Nephron (organoid): Measurements from ENCODE around the gene ANKRD55.
A peak's percentile ranks its signal among the peaks of the same experiment; 100 is the strongest.

Experiments used
- H3K27ac Mint-ChIP-seq, 3 experiments: 2 replicates each; pipeline ENCODE4 v1.8.0; 2020; ENCODE audit warnings: mixed read lengths in 3 of 3, mild to moderate bottlenecking in 2 of 3, moderate library complexity in 1 of 3
- H3K27me3 Mint-ChIP-seq: 2 replicates; pipeline ENCODE4 v1.8.0; 2021; ENCODE audit warnings: low read depth, mild to moderate bottlenecking, moderate library complexity, mixed read lengths
- H3K36me3 Mint-ChIP-seq: 2 replicates; pipeline ENCODE4 v1.8.0; 2020; ENCODE audit warnings: low read depth, mixed read lengths
- H3K4me1 Mint-ChIP-seq: 2 replicates; pipeline ENCODE4 v1.8.0; 2020; ENCODE audit warnings: mixed read lengths
- H3K4me3 Mint-ChIP-seq, 3 experiments: 2 replicates each; pipeline ENCODE4 v1.8.0; 2020; ENCODE audit warnings: mild to moderate bottlenecking in 3 of 3, mixed read lengths in 3 of 3, moderate library complexity in 2 of 3
- H3K9me3 Mint-ChIP-seq: 2 replicates; pipeline ENCODE4 v1.8.0; 2020; ENCODE audit warnings: mixed read lengths
- TF ChIP-seq, protein P1 (sequence below), 3 experiments: fragments of 200-600 bp; sonication (generic); IDR thresholded peaks; one replicate each; pipeline ENCODE4 v1.5.0; 2021; ENCODE audit warnings: antibody characterized with exemption in 3 of 3; ENCODE audit not compliant: unreplicated experiment in 3 of 3

The ANKRD55 gene

DNA sequence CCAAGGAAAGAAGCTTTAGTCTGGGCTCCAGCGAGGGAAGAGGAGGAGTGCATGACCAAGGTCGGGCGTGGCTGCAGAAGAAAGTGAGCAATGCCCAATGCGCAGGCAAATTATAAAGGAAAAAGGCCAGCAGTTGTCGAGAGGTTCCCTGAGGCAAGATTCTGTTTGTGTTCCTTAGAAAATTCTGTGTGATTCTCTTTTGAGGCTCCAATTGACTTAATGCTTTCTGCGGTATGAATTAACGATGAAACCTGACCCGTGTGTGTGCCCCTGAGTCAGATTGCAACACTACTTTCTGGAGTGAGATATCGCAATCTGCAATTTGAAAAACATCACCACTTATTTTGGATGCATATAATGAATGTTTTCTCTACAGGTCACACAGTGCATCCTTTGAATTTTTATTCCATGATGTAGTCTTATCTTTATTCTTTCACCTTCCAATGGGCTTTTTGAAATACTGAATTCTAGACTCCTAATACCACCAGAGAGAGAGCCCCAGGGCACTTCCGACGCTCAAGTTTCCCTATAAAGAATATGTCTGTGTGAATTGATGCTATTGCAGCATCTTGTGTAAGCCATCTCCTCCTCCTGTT is 120.5 kb downstream of the ANKRD55 start:
- no peaks in the 10 kb centered on the region for H3K9me3 Mint-ChIP-seq

DNA sequence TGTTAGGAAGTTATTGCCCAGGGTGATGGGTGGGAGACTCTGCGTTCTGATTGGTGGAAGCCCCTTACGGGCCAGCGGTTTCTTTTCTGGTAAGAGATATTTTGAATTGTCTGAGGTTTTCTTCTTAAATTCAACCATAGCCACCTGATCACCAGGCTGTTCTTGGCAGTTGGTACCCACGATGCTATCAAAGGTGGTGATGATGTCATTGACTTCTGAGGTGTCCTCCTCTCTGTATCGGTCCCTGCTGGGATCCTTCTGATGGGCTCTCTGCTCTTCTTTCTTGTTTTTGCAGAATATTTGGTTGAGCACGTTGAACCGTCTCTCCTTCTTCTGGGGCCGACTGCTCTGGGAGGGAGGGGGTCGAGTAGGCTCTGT is 121.7 kb downstream of the ANKRD55 start:
- Mint-ChIP-seq H3K27ac (no peak overlapping the region), H3K36me3 (no peaks in the 10 kb centered on the region), H3K4me3 (no peak overlapping the region), H3K27me3 (no peaks in the 10 kb centered on the region), H3K9me3 (no peaks in the 10 kb centered on the region), H3K4me1 (peaks cover 6% of the 10 kb centered on the region)
- TF ChIP-seq, protein P1, sequence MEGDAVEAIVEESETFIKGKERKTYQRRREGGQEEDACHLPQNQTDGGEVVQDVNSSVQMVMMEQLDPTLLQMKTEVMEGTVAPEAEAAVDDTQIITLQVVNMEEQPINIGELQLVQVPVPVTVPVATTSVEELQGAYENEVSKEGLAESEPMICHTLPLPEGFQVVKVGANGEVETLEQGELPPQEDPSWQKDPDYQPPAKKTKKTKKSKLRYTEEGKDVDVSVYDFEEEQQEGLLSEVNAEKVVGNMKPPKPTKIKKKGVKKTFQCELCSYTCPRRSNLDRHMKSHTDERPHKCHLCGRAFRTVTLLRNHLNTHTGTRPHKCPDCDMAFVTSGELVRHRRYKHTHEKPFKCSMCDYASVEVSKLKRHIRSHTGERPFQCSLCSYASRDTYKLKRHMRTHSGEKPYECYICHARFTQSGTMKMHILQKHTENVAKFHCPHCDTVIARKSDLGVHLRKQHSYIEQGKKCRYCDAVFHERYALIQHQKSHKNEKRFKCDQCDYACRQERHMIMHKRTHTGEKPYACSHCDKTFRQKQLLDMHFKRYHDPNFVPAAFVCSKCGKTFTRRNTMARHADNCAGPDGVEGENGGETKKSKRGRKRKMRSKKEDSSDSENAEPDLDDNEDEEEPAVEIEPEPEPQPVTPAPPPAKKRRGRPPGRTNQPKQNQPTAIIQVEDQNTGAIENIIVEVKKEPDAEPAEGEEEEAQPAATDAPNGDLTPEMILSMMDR (IDR thresholded peaks at IDR 0.05; ENCODE audit: unreplicated experiment in 3 of 3) = no peak

More for the DNA sequence above, 120.5 kb downstream of the ANKRD55 start:
- no peak overlapping the region for H3K4me3 Mint-ChIP-seq
- H3K27ac Mint-ChIP-seq = no peak overlapping the region
- TF ChIP-seq, protein P1 (IDR thresholded peaks at IDR 0.05; ENCODE audit: unreplicated experiment in 3 of 3) = no peak
- no peaks in the 10 kb centered on the region for H3K36me3 Mint-ChIP-seq
- peaks cover 6% of the 10 kb centered on the region for H3K4me1 Mint-ChIP-seq
- H3K27me3 Mint-ChIP-seq = no peaks in the 10 kb centered on the region

DNA sequence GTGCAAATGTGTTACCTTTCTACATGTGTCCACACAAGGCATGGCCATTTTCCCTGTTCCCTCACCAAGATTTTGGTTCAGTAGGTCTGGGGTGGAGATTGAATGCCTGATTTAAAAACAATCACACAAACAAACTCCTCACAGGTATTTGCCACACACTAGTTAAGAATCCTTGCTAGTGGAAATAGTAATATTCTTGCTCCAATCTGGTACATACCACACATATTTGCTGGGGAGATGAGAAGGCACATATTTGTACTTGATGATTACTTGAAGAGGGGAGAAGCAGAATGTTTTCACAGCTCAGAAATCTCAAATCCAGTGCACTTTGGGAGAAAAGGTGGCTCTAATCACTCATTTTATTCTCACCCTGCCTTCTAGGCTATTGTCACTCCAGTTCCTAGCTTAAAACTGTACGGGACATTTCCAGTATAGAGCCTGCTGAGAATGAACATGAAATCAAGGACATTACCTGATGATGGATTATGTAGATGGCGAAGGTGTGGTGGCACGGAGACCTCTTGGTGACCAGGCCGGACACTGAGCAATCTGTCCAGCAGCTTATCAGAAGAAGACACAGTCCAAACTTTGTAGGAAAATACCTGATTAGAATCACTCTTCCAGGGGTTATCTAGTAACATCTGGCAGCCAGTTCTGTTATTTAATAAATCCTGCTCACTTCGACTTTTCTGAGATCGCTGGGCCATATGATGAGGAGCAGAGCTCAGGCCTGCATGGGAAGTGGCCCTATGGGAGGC is 122.3 kb downstream of the ANKRD55 start:
- Mint-ChIP-seq H3K4me3 (no peak overlapping the region), H3K27me3 (no peaks in the 10 kb centered on the region)

DNA sequence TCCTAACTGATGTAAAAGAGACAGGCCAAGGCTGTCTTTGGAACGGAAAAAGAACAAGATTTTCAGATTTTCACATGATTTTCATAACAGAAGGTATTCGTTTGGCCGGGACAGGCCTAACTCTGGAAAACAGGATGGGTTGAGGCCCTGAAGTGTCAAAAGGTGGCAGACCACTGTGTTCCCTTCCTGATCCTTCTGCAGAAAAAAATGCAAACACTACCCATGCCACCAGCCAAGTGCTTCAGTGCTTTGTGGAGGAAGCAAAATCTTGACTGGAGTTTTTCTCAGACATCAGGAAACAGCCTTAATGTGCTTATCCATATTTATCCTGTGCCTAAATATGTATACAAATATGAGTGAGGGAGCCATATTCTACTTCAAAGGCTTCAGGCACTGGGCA is 124.9 kb downstream of the ANKRD55 start:
- H3K4me3 Mint-ChIP-seq = no peak overlapping the region
- H3K4me1 Mint-ChIP-seq = peaks cover 26% of the 10 kb centered on the region
- H3K27me3 Mint-ChIP-seq = no peaks in the 10 kb centered on the region
- H3K9me3 Mint-ChIP-seq = no peaks in the 10 kb centered on the region
- TF ChIP-seq, protein P1 (IDR thresholded peaks at IDR 0.05; ENCODE audit: unreplicated experiment in 3 of 3) = no peak
- peak overlapping the region in 2 of 3 experiments; percentile 28 to 61 for H3K27ac Mint-ChIP-seq
- H3K36me3 Mint-ChIP-seq = no peaks in the 10 kb centered on the region

More for the DNA sequence above, 122.3 kb downstream of the ANKRD55 start:
- TF ChIP-seq, protein P1 (IDR thresholded peaks at IDR 0.05; ENCODE audit: unreplicated experiment in 3 of 3) = no peak
- peaks cover 10% of the 10 kb centered on the region for H3K4me1 Mint-ChIP-seq
- H3K36me3 Mint-ChIP-seq = no peaks in the 10 kb centered on the region
- no peaks in the 10 kb centered on the region for H3K9me3 Mint-ChIP-seq
- peak overlapping the region in 1 of 3 experiments; percentile 3 for H3K27ac Mint-ChIP-seq

DNA sequence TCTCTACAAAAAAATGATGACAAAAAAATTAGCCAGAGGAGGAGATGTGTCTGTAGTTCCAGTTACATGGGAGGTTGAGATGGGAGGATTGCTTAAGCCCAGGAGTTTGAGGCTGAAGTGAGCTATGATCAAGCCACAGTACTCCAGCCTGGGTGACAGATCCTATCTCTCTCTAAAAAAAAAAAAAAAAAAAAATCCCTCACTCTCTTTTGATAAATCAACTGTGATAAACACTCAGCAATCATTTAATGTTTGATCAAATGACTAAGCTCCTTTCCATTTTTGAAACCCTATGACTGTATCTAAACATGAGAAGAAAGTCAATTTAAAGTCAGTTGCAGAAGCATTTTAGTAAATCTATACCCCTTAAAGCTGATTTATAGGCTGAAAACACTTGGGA is 126.3 kb downstream of the ANKRD55 start:
- Mint-ChIP-seq H3K27ac (peak overlapping the region; percentile 39 to 61 (median 61)), H3K4me1 (peaks cover 36% of the 10 kb centered on the region), H3K27me3 (no peaks in the 10 kb centered on the region), H3K9me3 (peaks cover 3% of the 10 kb centered on the region), H3K4me3 (no peak overlapping the region), H3K36me3 (no peaks in the 10 kb centered on the region)
- TF ChIP-seq, protein P1 (IDR thresholded peaks at IDR 0.05; ENCODE audit: unreplicated experiment in 3 of 3) = no peak
